Measurements from ENCODE around the gene ABCA4. TPM values are rescaled to one million over a fixed set of nuclear protein-coding genes. Genes with fewer than 3 reads are reported as not detected.

The ABCA4 gene
- total and polyA plus RNA-seq, 2 donors (not counting 3 experiments of a cell fraction or from before 2014, with no cell fraction given), result 2.3 to 4.9 TPM

GRCh38 chr1:94106716-94107115 is 14.2 kb downstream of the ABCA4 start:
- Histone ChIP-seq H3K79me2 (ENCODE audit: control insufficient read depth, insufficient read depth, low read length) (no peaks in the 10 kb centered on the region), H3K4me3 (replicated peaks in 1 of 3; ENCODE audit: insufficient read depth in 1 of 3, low read depth in 1 of 3, low read length in 3 of 3) (no peak overlapping the region), H3K9me1 (replicated peaks; ENCODE audit: control insufficient read depth, extremely low read depth, insufficient read depth, low read length) (no peaks in the 10 kb centered on the region), H3K27ac (ENCODE audit: insufficient read depth, low read depth, low read length) (no peak overlapping the region), H4K20me1 (replicated peaks; ENCODE audit: control insufficient read depth, extremely low read depth, insufficient read depth, low read length) (no peaks in the 10 kb centered on the region), H3K9ac (replicated peaks; ENCODE audit: extremely low read depth, insufficient read depth, low read length) (no peak overlapping the region), H3K4me2 (ENCODE audit: insufficient read depth, low read length) (no peak overlapping the region), H3K36me3 (ENCODE audit: control insufficient read depth in 2 of 2, extremely low read depth in 1 of 2, insufficient read depth in 2 of 2, low read length in 2 of 2) (no peaks in the 10 kb centered on the region), H3K9me3 (replicated peaks; ENCODE audit: control insufficient read depth, insufficient read depth, low read length) (no peaks in the 10 kb centered on the region), H3K4me1 (ENCODE audit: control insufficient read depth, extremely low read depth, insufficient read depth, low read length) (peaks cover 4% of the 10 kb centered on the region), H3K27me3 (ENCODE audit: control insufficient read depth in 2 of 2, insufficient read depth in 2 of 2, low read length in 2 of 2) (no peaks in the 10 kb centered on the region), H2AFZ (ENCODE audit: low read depth, low read length) (no peak overlapping the region)
- POLR2A ChIA-PET, result no interaction called here
- TF ChIP-seq GATA2 (IDR thresholded peaks at IDR 0.05; ENCODE audit: insufficient read depth, insufficient read length, low read depth, low read length) (no peak), MAX (IDR thresholded peaks at IDR 0.05; ENCODE audit: insufficient read depth, insufficient read length) (no peak), EZH2 (IDR thresholded peaks at IDR 0.05; ENCODE audit: borderline replicate concordance, low read depth, low read length, severe bottlenecking) (no peak), FOS (IDR thresholded peaks at IDR 0.05; ENCODE audit: borderline replicate concordance, insufficient read depth, low read length) (no peak), JUN (IDR thresholded peaks at IDR 0.05; ENCODE audit: borderline replicate concordance, insufficient read depth, insufficient read length, low read depth) (no peak), POLR2AphosphoS5 (IDR thresholded peaks at IDR 0.05; ENCODE audit: insufficient read depth, low read depth, low read length) (no peak), MYC (IDR thresholded peaks at IDR 0.05; ENCODE audit: low read depth, low read length) (no peak), POLR2A (IDR thresholded peaks at IDR 0.05; ENCODE audit: low read depth, low read length) (no peak)
- TF ChIP-seq, protein P1, sequence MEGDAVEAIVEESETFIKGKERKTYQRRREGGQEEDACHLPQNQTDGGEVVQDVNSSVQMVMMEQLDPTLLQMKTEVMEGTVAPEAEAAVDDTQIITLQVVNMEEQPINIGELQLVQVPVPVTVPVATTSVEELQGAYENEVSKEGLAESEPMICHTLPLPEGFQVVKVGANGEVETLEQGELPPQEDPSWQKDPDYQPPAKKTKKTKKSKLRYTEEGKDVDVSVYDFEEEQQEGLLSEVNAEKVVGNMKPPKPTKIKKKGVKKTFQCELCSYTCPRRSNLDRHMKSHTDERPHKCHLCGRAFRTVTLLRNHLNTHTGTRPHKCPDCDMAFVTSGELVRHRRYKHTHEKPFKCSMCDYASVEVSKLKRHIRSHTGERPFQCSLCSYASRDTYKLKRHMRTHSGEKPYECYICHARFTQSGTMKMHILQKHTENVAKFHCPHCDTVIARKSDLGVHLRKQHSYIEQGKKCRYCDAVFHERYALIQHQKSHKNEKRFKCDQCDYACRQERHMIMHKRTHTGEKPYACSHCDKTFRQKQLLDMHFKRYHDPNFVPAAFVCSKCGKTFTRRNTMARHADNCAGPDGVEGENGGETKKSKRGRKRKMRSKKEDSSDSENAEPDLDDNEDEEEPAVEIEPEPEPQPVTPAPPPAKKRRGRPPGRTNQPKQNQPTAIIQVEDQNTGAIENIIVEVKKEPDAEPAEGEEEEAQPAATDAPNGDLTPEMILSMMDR (IDR thresholded peaks at IDR 0.05; ENCODE audit: extremely low read depth in 1 of 2, insufficient read depth in 1 of 2, low read depth in 1 of 2, low read length in 2 of 2), result no peak
- no peak for FAIRE-seq
- dilution Hi-C loops (cut with MboI; ENCODE audit: extremely low pct_ligation_motif_present, low sequenced_read_pairs) (no loop called here), intact Hi-C loops (cut with micrococcal nuclease) (no loop called here)
- no TSS peak for BruUV-seq (replicated peaks)
- no peak for DNase-seq (ENCODE audit: low read depth, low spot score)
- CTCF ChIA-PET, result no interaction called here

Data from endothelial cell of umbilical vein (primary cell).